Measurements from ENCODE around the gene KRT14. TPM values are rescaled to one million over a fixed set of nuclear protein-coding genes. Genes with fewer than 3 reads are reported as not detected.
A peak's percentile ranks its signal among the peaks of the same experiment; 100 is the strongest.
"Not testable (repeated sequence)": the region's sequence is repeated elsewhere in the genome, so short reads cannot be mapped to it uniquely, and the experiment has no call there.

Gene KRT14
- total RNA-seq (2014; rRNA removed; shearing (Covaris generic)): 0.92 TPM in 1 of 2 replicates, not detected in the other

DNA sequence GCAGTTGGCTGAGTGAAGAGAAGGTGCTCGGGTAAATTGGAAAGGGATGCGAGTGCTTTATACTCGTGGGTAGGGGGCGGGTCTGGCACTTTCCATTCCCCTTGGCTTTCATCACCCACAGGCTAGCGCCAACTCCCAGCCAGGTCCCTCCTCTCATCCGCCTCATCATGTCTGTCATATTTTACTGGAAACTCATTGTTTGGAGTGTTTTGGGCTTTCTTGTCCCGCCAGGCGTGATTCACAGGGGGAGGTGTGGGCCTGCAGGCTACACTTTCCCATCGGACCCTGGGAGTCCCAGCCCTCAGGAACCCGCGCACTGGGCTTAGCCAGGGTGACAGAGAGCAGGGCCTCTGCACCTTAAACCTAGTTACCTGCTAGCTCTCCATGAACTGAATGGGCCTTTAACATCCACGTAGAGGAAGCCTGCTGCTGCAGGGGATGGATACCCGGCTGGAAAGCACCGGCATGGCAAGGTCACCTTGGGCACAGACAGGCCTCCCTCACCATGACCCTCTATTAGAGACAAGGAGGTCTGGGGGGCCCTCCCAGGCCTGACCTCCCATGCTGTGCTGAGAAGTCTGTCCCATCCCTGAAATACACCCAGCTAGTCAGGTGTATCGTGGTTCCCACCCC is at the start of gene KRT14:
Gene KRT14 (minus strand): TSS at position 33 of the 633 bp plus-strand sequence. CDS start 61 bp downstream, outside the sequence.
- no peak for DNase-seq (ENCODE audit: low read depth in 1 of 2, low spot score in 2 of 2)
- no peaks in the 10 kb centered on the region for H3K27me3 ChIP-seq (replicated peaks)

GRCh38 chr17:41635121-41636097 is 48.7 kb upstream of the KRT14 start:
- H3K9me3 ChIP-seq (replicated peaks): no peaks in the 10 kb centered on the region
- H3K4me1 ChIP-seq (replicated peaks): peaks cover 44% of the 10 kb centered on the region
- peak; percentile 99 for DNase-seq (ENCODE audit: low read depth in 1 of 2, low spot score in 2 of 2)
- no peaks in the 10 kb centered on the region for H3K27me3 ChIP-seq (replicated peaks)
- H3K36me3 ChIP-seq: no peaks in the 10 kb centered on the region; the same call in 1 of the 2 replicates
- peak overlapping the region; percentile 90 for H3K27ac ChIP-seq
- H3K4me3 ChIP-seq: peak overlapping the region; percentile 19

More for the DNA sequence above, at the start of gene KRT14:
- no peaks in the 10 kb centered on the region for H3K4me1 ChIP-seq (replicated peaks)
- no peaks in the 10 kb centered on the region for H3K36me3 ChIP-seq
- H3K9me3 ChIP-seq (replicated peaks): no peaks in the 10 kb centered on the region
- H3K27ac ChIP-seq: no peak within 1 kb of the TSS
- no peak within 1 kb of the TSS for H3K4me3 ChIP-seq

GRCh38 chr17:41634639-41635038 is 47.9 kb upstream of the KRT14 start:
- H3K4me1 ChIP-seq (replicated peaks): peaks cover 37% of the 10 kb centered on the region
- H3K27me3 ChIP-seq (replicated peaks): no peaks in the 10 kb centered on the region
- H3K36me3 ChIP-seq: no peaks in the 10 kb centered on the region; the same call in 1 of the 2 replicates
- H3K9me3 ChIP-seq (replicated peaks): no peaks in the 10 kb centered on the region
- no peak for DNase-seq (ENCODE audit: low read depth in 1 of 2, low spot score in 2 of 2)
- H3K4me3 ChIP-seq: peak overlapping the region; percentile 19
- H3K27ac ChIP-seq: peak overlapping the region; percentile 90

GRCh38 chr17:41633556-41634199 is 47.0 kb upstream of the KRT14 start:
- DNase-seq (ENCODE audit: low read depth in 1 of 2, low spot score in 2 of 2): no peak
- Histone ChIP-seq H3K36me3 (no peaks in the 10 kb centered on the region; the same call in 1 of the 2 replicates), H3K4me1 (replicated peaks) (peaks cover 35% of the 10 kb centered on the region), H3K27ac (peak overlapping the region; percentile 90), H3K4me3 (no peak overlapping the region), H3K27me3 (replicated peaks) (no peaks in the 10 kb centered on the region), H3K9me3 (replicated peaks) (no peaks in the 10 kb centered on the region)

GRCh38 chr17:41632482-41633105 is 45.9 kb upstream of the KRT14 start:
- H3K27ac ChIP-seq: no peak overlapping the region
- H3K4me1 ChIP-seq (replicated peaks): peaks cover 38% of the 10 kb centered on the region
- DNase-seq (ENCODE audit: low read depth in 1 of 2, low spot score in 2 of 2): no peak
- H3K27me3 ChIP-seq (replicated peaks): no peaks in the 10 kb centered on the region
- no peaks in the 10 kb centered on the region for H3K9me3 ChIP-seq (replicated peaks)
- no peak overlapping the region for H3K4me3 ChIP-seq
- H3K36me3 ChIP-seq: no peaks in the 10 kb centered on the region; the same call in 1 of the 2 replicates

- no peaks in the 10 kb centered on the region; the same call in 1 of the 2 replicates for H3K36me3 ChIP-seq
- no peak overlapping the region for H3K4me3 ChIP-seq
- no peaks in the 10 kb centered on the region for H3K9me3 ChIP-seq (replicated peaks)
- H3K27ac ChIP-seq: no peak overlapping the region
- H3K27me3 ChIP-seq (replicated peaks): no peaks in the 10 kb centered on the region
- peaks cover 43% of the 10 kb centered on the region for H3K4me1 ChIP-seq (replicated peaks)
- DNase-seq (ENCODE audit: low read depth in 1 of 2, low spot score in 2 of 2): no peak
These were observed 45.2 kb upstream of the KRT14 start for GRCh38 chr17:41631898-41632285.

GRCh38 chr17:41631025-41631897 is 44.6 kb upstream of the KRT14 start:
- no peaks in the 10 kb centered on the region for H3K27me3 ChIP-seq (replicated peaks)
- no peak overlapping the region for H3K27ac ChIP-seq
- H3K9me3 ChIP-seq (replicated peaks): no peaks in the 10 kb centered on the region
- DNase-seq (ENCODE audit: low read depth in 1 of 2, low spot score in 2 of 2): no peak
- H3K4me3 ChIP-seq: no peak overlapping the region
- H3K4me1 ChIP-seq (replicated peaks): peaks cover 43% of the 10 kb centered on the region
- no peaks in the 10 kb centered on the region; the same call in 1 of the 2 replicates for H3K36me3 ChIP-seq

- no peak overlapping the region for H3K27ac ChIP-seq
These were observed 43.4 kb upstream of the KRT14 start for GRCh38 chr17:41629826-41630670.

DNA sequence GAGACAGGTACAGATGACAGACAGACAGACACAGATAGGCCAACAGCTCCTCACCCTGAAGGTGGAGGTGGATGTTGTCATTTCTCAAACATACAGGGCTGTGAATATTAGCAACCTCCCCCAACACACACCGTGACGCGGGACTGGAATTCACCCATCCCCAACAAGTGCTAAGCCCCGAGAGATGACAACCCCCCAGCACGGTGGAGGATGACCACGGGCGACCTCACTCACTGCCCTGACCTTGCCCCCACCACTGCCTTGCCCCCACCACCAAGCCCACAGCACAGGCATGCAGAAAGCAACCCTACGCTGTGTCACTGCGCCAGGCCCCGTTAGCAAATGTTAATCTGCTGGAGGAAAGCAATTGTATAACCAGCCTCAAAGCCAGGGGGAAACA is 42.6 kb upstream of the KRT14 start:
- H3K4me1 ChIP-seq (replicated peaks): peaks cover 40% of the 10 kb centered on the region
- no peaks in the 10 kb centered on the region; the same call in 1 of the 2 replicates for H3K36me3 ChIP-seq
- no peaks in the 10 kb centered on the region for H3K27me3 ChIP-seq (replicated peaks)
- H3K9me3 ChIP-seq (replicated peaks): no peaks in the 10 kb centered on the region
- DNase-seq (ENCODE audit: low read depth in 1 of 2, low spot score in 2 of 2): no peak
- no peak overlapping the region for H3K4me3 ChIP-seq
- no peak overlapping the region for H3K27ac ChIP-seq

More at GRCh38 chr17:41629826-41630670, 43.4 kb upstream of the KRT14 start:
- H3K27me3 ChIP-seq (replicated peaks): no peaks in the 10 kb centered on the region
- H3K36me3 ChIP-seq: no peaks in the 10 kb centered on the region; the same call in 1 of the 2 replicates
- no peaks in the 10 kb centered on the region for H3K9me3 ChIP-seq (replicated peaks)
- peaks cover 45% of the 10 kb centered on the region for H3K4me1 ChIP-seq (replicated peaks)
- no peak for DNase-seq (ENCODE audit: low read depth in 1 of 2, low spot score in 2 of 2)
- H3K4me3 ChIP-seq: no peak overlapping the region

DNA sequence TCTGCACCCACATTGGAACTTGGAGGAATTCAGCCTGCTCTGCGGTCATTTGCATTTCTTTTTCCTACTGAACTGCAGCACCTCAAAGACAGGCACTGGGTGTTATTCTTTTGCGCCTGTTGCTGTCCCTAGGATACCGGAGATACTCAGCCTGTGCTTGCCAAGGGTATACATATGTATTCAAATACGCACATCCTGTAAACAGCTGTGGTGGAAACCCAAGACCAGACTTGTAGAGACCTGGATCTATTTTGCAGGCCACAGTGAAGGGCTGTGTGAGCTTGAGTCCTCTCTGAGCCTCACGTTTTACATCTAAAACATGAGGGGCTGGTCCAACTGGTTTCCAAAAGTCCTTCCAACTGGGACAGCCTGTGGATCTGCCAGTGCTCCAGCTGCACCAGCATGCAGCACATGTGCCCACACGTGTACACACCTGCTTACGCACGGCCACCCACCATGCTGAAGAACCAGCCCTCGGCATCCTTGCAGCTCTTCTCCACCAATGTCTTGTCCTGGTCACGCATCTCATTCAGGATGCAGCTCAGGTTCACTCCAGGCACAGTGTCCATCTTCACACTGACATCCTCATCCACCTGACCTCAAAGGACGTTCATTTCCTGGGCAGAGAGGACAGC is 42.0 kb upstream of the KRT14 start:
- H3K27me3 ChIP-seq (replicated peaks); H3K27ac ChIP-seq; H3K9me3 ChIP-seq (replicated peaks); H3K36me3 ChIP-seq; DNase-seq (ENCODE audit: low read depth in 1 of 2, low spot score in 2 of 2); H3K4me3 ChIP-seq: not testable (repeated sequence)
- peaks cover 34% of the 10 kb centered on the region for H3K4me1 ChIP-seq (replicated peaks)

DNA sequence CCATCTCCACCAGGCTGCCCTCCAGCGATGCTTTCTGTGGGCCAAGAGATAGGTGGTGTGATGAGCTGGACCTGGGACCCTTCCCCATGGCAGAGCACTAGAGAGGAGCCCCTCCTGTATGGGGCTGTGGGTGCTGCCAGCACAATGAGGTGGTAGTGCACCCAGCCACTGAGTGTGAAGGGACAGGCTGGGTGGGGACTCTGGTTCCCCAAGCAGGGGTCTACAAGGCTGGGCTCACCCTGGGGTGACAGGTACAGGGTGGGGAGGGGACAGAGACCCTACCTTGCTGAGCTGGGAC is 41.3 kb upstream of the KRT14 start:
- not testable (repeated sequence) for H3K36me3 ChIP-seq; H3K27ac ChIP-seq; H3K27me3 ChIP-seq (replicated peaks); H3K4me3 ChIP-seq; DNase-seq (ENCODE audit: low read depth in 1 of 2, low spot score in 2 of 2); H3K9me3 ChIP-seq (replicated peaks)
- H3K4me1 ChIP-seq (replicated peaks): peaks cover 31% of the 10 kb centered on the region
